AG04449 (cell line): ENCODE measurements around the gene SPATA31D4.
"Not testable (repeated sequence)": the region's sequence is repeated elsewhere in the genome, so short reads cannot be mapped to it uniquely, and the experiment has no call there.

ENCODE experiments used
- CTCF ChIA-PET: fragments of 350-600 bp; formaldehyde crosslinking; extraction: SDS; loops from one replicate; lab custom pipeline; 2021; ENCODE audit warnings: antibody characterized with exemption; lab: Yijun Ruan, JAX
- POLR2A ChIA-PET: fragments of 400-600, 350-600 bp; formaldehyde crosslinking; extraction: SDS; loops from one replicate; lab custom pipeline; 2020; ENCODE audit warnings: antibody characterized with exemption, inconsistent platforms; lab: Yijun Ruan, JAX
- DNase-seq: peaks from one replicate; pipeline ENCODE4 v3.0.0-alpha.2; 2010; ENCODE audit warnings: low read depth, low spot score
- H3K4me3 ChIP-seq: 2 replicates; pipeline ENCODE4 v1.5.1; 2011; ENCODE audit warnings: low read depth, mild to moderate bottlenecking, control low read depth, low read length
- CTCF ChIP-seq: IDR thresholded peaks from one replicate; pipeline ENCODE4 v1.5.1; 2011; ENCODE audit warnings: mild to moderate bottlenecking, moderate library complexity, low read length, control low read depth, inconsistent platforms; ENCODE audit not compliant: insufficient read depth; ENCODE audit errors: missing control alignments

The SPATA31D4 gene

GRCh38 chr9:81928305-81928704 lies at the start of gene SPATA31D4:
TSS of gene SPATA31D4 (plus strand) at chr9:81928428. CDS start at chr9:81928514, 86 bp downstream.
- H3K4me3 ChIP-seq, POLR2A ChIA-PET, DNase-seq, CTCF ChIA-PET: not testable (repeated sequence)

GRCh38 chr9:81878530-81878929 lies 49.7 kb upstream of the SPATA31D4 start:
- POLR2A ChIA-PET, result no interaction called here
- CTCF ChIA-PET, result no interaction called here

GRCh38 chr9:81879501-81879916 lies 48.7 kb upstream of the SPATA31D4 start:
- DNase-seq, result no peak
- ChIA-PET CTCF (no interaction called here), POLR2A (no interaction called here)
- H3K4me3 ChIP-seq, result no peak overlapping the region
- TF ChIP-seq CTCF, result no peak

More at GRCh38 chr9:81878530-81878929, 49.7 kb upstream of the SPATA31D4 start:
- no peak for TF ChIP-seq CTCF
- no peak overlapping the region for H3K4me3 ChIP-seq
- DNase-seq, result no peak

GRCh38 chr9:81885602-81886001 lies 42.6 kb upstream of the SPATA31D4 start:
- DNase-seq, result no peak
- H3K4me3 ChIP-seq, result no peak overlapping the region
- POLR2A ChIA-PET, result no interaction called here
- CTCF ChIA-PET, result no interaction called here
- TF ChIP-seq CTCF, result no peak

- no peak for TF ChIP-seq CTCF
- no peak for DNase-seq
- CTCF ChIA-PET, result no interaction called here
- no peak overlapping the region for H3K4me3 ChIP-seq
- POLR2A ChIA-PET, result no interaction called here
Observed at GRCh38 chr9:81886665-81887064, 41.6 kb upstream of the SPATA31D4 start.

- ChIA-PET POLR2A (no interaction called here), CTCF (interaction anchor here (1.6 kb wide), 1 partner anchor 10 kb away, joined by 5 read pairs; no protein-coding TSS in a partner anchor)
- no peak overlapping the region for H3K4me3 ChIP-seq
- DNase-seq, result no peak
- TF ChIP-seq CTCF, result no peak
Observed at GRCh38 chr9:81890104-81890503, 38.1 kb upstream of the SPATA31D4 start.

GRCh38 chr9:81892440-81892839 lies 35.8 kb upstream of the SPATA31D4 start:
- CTCF ChIA-PET, result no interaction called here
- H3K4me3 ChIP-seq, result no peak overlapping the region
- TF ChIP-seq CTCF, result no peak
- DNase-seq, result no peak
- POLR2A ChIA-PET, result no interaction called here
